ENCODE data around the gene TMEM132A.

TMEM132A gene

GRCh38 chr11:60937811-60938210, 13.6 kb downstream of the TMEM132A start:
- no peak for DNase-seq (ENCODE audit: low read depth)

- DNase-seq (ENCODE audit: low read depth): no peak
Measured at GRCh38 chr11:60938500-60938899, 14.2 kb downstream of the TMEM132A start.

- no peak for DNase-seq (ENCODE audit: low read depth)
Measured at GRCh38 chr11:60939301-60939700, 15.0 kb downstream of the TMEM132A start.

GRCh38 chr11:60939855-60940254, 15.6 kb downstream of the TMEM132A start:
- DNase-seq (ENCODE audit: low read depth): no peak

- DNase-seq (ENCODE audit: low read depth): no peak
Measured at GRCh38 chr11:60941371-60942119, 17.3 kb downstream of the TMEM132A start.

DNA sequence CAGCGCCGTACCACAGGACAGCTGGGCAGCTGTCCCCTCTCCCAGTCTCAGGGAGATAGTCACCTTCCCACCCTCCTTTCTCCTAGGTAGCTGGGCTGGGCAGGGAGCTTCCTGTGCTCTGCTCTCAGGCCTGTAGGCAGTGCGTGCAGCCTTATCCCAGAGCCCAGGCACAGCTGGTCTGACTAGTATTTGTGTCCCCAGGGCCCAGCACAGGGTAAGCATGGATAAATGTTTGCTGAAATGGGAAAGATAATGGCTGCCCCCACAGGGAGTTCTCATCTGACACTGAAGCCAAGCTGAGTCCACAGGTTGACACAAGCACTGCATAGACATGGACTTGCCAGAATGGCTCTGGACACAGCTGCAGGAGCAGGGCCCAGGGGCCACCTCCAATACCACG, 18.0 kb downstream of the TMEM132A start:
- DNase-seq (ENCODE audit: low read depth): no peak

DNA sequence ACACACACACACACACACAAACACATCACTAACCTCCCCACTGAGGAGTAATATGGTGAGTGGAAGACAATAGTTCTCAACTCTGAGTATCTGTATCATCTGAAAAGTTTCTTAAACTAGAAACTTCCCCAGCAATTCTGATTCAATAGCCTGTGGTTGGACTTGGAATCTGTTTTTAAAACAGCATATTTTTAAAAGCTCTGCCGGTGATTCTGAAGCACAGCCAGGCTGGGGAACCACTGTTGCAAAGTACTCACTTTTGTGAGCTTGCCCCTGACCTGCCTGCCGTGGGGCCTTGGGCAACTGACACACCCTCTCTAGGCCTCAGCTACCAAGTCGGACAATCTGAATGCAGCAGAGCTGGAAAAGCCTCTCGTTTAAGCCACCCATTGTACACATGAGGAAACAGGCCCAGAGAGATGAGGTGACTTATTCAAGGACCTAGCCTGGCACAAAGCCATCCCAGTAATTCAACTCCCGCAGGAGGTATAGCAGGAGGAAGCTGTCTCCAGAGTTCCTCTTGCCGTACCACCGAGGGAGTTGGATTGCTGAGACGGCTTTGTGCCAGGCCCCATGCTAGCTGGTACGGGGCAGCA, 18.8 kb downstream of the TMEM132A start:
- no peak for DNase-seq (ENCODE audit: low read depth)

GRCh38 chr11:60944490-60945294, 20.4 kb downstream of the TMEM132A start:
- no peak for DNase-seq (ENCODE audit: low read depth)

GRCh38 chr11:60945295-60945667, 21.0 kb downstream of the TMEM132A start:
- DNase-seq (ENCODE audit: low read depth): no peak

DNA sequence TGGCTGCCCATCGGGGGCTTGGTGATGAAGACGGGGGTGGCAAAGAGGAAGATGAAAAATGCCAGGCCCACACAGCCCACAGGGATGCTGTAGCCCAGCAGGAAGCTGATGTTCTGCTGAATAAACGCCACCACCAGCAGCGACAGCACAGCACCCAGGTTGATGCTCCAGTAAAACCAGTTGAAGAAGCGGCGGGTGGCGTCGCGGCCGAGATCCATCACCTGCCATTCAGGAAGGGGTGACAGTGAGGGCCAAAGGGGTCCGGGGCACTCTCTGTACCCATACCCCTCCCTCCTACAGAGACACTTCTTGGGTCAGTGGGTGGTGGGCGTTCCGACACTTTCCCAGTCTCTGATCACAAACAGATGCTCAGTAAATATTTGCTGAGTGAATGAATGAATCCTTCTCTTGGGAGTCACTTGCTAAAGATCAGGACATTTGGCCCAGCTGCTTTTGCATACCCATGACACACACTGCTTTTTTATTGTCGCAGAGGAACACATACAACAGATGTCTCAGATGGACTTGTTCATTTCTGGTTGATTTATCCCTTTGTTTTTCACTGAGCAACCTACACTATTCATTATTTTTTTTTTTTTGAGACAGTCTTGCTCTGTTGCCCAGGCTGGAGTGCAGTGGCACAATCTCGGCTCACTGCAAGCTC, 22.5 kb downstream of the TMEM132A start:
- no peak for DNase-seq (ENCODE audit: low read depth)

DNA sequence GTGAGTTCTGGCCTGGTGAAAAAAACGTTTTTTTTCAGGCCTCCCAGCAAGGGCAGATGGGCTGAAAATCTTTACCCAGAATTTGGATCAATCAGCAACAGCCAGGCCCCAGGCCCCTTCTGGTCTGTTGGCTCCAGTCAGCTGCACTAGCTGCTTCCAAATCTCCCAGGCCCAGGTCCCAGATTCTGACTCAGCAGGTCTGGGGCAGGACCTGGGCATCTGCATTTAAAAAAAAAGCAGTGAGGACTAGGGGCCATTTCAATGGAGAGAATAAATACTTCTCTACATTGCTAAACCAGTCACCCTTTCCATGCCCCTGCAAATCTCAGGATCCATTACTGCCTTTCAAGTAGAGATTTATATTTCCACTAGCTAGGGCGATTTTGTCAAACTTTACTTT, 23.4 kb downstream of the TMEM132A start:
- no peak for DNase-seq (ENCODE audit: low read depth)

- DNase-seq (ENCODE audit: low read depth): no peak
Measured at GRCh38 chr11:60948250-60948649, 24.0 kb downstream of the TMEM132A start.

DNA sequence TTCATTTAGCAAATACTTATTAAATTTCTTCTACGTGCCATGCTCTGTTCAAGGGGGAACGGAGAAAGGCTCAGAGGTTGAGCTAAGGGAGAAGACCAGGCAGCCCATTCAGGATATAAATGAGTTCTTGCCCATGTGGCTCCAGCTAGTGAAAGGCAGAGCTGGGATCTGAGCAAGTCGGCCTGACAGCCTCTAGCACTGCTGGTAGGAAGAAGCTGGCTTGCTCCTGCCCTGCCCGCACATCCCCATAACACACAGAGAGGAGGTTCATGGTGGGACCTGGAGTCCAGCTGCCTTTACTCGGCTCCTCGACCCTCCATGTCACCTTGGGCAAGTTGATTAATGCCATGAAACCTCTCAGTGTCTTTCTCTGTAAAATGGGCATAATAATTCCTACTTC, 25.8 kb downstream of the TMEM132A start:
- no peak for DNase-seq (ENCODE audit: low read depth)

DNA sequence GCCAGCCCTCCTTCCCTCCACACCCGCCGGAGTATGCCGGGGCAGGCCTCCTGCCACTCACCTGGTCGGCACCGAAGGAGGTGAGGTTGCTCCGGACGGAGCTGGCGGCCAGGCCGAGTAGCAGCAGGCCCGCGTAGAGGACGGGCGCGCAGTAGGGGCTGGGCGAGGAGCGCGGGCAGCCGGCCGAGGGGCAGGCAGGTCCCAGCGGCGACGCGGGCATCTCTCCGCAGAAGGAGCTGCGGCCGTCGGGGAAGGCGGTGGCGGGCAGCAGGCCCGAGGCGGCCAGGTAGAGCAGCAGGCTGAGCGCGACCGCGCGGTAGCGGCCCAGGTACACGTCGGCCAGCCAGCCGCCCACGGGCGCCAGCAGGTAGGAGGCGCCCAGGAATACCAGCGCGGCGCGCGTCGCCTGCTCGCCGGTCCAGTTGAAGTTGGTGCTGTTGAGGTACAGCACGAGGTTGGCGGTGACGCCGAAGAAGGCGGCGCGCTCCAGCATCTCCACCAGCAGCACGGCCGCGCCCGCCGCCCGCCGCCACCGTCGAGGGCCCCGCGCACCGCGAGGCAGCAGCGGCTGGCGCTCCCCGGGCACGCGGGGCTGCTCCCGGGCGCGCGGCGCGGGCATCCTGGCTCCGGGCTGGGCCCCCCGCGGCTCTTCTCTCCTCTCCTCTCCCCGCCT, 26.8 kb downstream of the TMEM132A start:
- DNase-seq (ENCODE audit: low read depth): no peak

- DNase-seq (ENCODE audit: low read depth): no peak
Measured at GRCh38 chr11:60951606-60951903, 27.3 kb downstream of the TMEM132A start.

DNA sequence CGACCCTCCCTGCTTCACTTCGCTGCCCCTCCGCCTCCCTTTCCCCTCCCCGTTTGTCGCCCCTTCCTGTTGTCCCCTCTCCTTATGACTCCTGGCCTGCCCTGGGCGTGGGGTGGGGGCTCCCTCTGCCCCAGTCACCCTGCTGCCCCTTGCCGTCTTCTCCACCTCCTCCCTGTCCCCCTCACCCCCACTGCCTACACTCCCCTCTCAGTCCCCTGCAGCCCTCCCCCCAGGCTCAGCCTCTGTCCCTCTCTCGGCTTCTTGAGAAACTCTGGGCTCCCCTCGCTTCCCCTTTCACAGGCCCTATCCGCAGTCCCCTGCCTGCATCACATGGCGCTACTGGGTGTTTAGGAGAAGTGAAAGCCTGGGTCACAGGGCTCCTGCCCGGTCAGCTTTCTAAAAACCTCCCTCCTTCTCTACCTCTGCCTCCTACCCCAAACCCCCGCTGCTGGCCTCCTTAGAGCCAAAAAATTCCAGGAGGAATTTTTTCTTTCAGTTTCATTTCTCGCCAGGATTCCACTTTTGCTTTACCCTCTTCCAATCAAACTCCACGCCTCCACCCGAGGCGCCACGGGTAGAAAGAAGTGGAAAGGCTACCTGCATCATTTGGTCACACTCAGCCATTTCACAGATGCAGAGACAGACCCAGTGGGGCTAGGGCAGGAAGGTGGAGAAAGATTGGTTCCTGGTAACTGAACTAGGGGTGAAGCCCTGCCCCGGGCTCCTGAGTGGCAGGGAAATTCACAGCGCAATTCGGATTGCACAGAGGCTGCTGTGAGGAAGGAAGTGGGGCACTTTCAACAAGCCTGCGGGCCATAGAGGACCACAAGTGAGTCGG, 27.9 kb downstream of the TMEM132A start, which contains the start of gene SLC15A3:
TSS of gene SLC15A3 (minus strand) at position 273 of the 838 bp plus-strand sequence. CDS start 625 bp downstream, outside the sequence.
- DNase-seq (ENCODE audit: low read depth): no peak

DNA sequence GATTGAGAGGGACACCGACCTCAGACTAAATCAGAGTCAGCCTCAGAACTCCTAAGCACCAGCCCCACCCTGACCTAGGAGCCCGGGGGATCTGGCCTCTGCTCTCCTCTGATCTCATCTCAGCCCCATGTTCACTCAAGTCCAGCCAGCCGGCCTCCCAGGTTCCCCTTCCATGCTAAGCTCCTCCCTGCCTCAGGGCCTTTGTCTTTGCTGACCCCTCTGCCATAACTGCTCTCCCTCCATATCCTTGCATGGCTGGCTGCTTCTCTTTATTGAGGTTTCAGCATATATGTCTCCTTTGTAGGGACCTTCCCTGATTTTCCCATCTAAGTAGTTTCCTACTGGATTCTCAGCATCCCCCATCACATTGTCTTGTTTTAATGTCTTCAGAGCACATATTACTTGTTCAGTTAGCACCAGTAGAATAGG, 28.5 kb downstream of the TMEM132A start:
- DNase-seq (ENCODE audit: low read depth): no peak

DNA sequence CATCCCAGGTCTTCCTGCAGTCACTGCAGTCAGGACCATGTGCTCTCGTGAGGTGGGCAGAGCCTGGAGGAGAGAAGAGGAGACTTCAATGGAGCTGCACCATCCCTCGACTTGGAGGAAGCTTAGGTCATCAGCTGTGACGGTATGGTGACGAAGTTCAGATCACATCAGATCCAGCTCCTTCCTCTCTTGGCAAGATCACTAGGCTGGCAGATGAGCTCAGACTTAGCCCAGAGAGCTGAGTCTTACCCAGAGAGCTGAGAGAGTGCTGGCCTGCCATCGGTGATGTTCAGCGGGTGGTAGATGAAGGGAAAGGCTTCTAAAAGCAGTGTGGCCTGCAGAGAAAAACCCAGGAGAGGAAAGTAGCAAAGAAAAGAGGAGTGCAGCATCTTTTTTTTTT, 29.5 kb downstream of the TMEM132A start:
- DNase-seq (ENCODE audit: low read depth): no peak

GRCh38 chr11:60954421-60954820, 30.2 kb downstream of the TMEM132A start:
- DNase-seq (ENCODE audit: low read depth): no peak

GRCh38 chr11:60955571-60955970, 31.3 kb downstream of the TMEM132A start:
- DNase-seq (ENCODE audit: low read depth): no peak

DNA sequence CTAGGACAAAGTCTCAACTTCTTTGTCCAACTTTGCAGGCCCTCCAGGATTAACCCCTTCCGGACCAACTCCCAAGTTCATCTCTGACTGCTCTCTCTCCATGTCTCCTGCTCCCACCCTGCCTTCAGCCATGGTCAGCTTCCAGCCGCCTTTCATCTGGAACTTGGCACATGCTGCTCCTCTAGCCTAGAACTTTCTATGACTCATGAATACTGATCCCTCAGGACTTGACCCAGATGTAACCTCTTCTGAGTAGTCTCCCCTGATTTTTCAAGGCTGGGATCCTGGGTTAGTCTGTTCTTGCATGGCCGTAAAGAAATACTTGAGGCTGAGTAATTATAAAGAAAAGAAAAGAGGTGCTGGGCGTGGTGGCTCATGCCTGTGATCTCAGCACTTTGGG, 32.9 kb downstream of the TMEM132A start:
- no peak for DNase-seq (ENCODE audit: low read depth)
